CD4-positive, alpha-beta T cell treated with Interleukin-15 for 4 hours (primary cell): ENCODE measurements around the gene MYL10.

Source experiments
- DNase-seq: peaks from one replicate; pipeline ENCODE4 v3.0.0-alpha.2; 2020; ENCODE audit warnings: low spot score

The MYL10 gene

GRCh38 chr7:101567230-101567629, 61.9 kb downstream of the MYL10 start:
- DNase-seq: no peak

DNA sequence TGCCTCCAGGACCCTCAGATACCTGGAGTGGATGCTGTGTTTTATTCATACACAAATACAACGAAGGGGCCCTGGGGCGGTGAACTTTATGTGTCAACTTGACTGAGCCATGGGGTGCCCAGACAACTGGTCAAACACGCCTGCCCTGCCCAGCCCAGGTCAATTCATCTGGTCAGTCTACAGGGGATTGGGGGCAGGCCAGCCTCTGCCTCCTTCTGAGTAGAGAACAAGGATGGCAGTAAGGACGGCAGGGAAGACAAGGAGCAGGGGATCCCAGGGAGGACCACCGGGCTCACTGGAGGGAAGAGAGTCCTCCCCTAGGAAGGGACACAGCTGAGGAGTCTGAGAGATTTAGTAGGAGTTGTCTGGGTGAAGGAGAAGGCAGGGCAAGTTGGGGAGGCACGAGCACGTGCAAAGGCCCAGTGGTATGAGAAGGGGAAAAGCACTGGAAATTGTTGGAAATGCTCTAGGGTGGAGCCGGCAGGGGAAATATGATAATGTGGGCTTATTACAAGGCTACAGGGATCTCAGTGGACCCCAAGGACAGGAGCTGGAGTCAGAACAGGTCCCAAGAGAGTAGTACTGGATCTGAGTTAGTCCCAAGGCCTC, 63.4 kb downstream of the MYL10 start:
- no peak for DNase-seq

DNA sequence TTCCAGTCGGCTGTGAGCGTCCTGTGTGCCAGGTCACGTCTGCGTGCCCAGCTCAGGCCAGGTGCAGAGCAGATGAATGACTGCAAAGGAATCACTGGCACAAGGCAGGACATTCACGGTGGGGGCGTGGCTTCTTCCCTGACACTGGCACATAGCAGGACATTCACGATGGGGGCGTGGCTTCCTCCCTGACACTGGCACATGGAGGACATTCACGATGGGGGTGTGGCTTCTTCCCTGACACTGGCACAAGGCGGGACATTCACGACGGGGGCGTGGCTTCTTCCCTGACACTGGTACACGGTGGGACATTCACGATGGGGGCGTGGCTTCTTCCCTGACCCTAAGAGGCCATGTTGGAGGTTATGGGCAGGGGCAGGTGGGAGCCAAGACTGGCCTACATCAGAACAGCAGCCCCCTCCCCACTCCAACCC, 64.3 kb downstream of the MYL10 start:
- DNase-seq: no peak

DNA sequence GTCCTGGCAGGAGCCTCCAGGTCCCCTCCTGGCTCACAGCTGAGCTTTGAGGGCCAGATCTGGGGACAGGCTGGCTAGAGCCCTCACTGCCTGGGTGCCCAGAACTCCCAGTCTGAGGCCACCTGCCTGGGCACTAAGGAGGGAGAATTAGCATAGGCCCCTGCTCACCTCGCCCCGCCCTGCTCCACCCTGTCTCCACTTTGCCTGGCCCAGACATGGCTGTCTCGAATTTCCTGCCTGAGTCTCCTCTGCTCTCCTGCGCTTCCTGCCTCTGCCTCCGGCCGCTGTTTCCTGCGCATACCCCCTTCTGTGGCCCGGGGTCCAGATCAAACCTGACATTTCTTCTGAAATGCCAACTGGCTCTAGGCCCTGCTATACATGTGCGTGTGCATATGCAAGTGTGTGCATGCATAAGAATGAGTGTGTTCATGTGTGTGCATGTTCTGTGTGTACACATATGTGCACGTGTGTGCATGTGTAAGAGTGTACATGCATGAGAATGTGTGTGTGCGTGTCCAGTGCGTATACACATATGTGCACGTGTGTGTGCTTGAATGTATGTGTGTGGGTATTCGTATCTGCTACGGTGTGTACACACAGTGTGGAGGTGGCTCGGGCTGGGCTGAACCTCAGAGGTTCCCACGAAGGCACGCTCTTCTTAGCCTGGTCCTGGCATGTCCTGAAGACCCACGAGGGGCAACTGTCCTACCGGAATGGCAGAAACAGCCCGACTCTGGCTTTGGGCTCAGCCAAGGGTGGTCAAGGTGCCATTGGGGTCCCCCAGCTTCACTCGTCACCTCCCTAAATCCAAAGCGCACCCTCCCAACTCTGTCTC, 64.9 kb downstream of the MYL10 start:
- DNase-seq: no peak
